Measurements from ENCODE around the gene KLRD1. TPM values are rescaled to one million over a fixed set of nuclear protein-coding genes. Genes with fewer than 3 reads are reported as not detected.

Gene KLRD1
- total and polyA plus RNA-seq, 9 donors, result 0.12 to 3.8 (median 1.2) TPM

- H3K27ac ChIP-seq, result no peak overlapping the region
- H3K4me1 ChIP-seq (ENCODE audit: insufficient read depth), result no peaks in the 10 kb centered on the region
- 62 to 78% (median 72%) methylated on average over 1 of the region's 1 CpG for WGBS, 3 donors
- no peaks in the 10 kb centered on the region for H3K27me3 ChIP-seq
- no peak overlapping the region for H3K4me3 ChIP-seq
- no peaks in the 10 kb centered on the region for H3K9me3 ChIP-seq
- DNase-seq, result no peak
- intact Hi-C loops (cut with DNase I), result no loop called here
- H3K36me3 ChIP-seq, result no peaks in the 10 kb centered on the region
- TF ChIP-seq POLR2A (IDR thresholded peaks at IDR 0.05) (no peak), EP300 (IDR thresholded peaks at IDR 0.05) (no peak), CTCF (IDR thresholded peaks at IDR 0.05) (no peak)
Measured at GRCh38 chr12:10301103-10301502, 6.6 kb upstream of the KLRD1 start.

GRCh38 chr12:10304161-10304574 lies 3.5 kb upstream of the KLRD1 start:
- H3K27me3 ChIP-seq, result no peaks in the 10 kb centered on the region
- H3K36me3 ChIP-seq, result no peaks in the 10 kb centered on the region
- H3K4me3 ChIP-seq, result no peak overlapping the region
- DNase-seq, result no peak
- H3K27ac ChIP-seq, result no peak overlapping the region
- H3K9me3 ChIP-seq, result no peaks in the 10 kb centered on the region
- intact Hi-C loops (cut with DNase I), result no loop called here
- H3K4me1 ChIP-seq (ENCODE audit: insufficient read depth), result no peaks in the 10 kb centered on the region
- 66 to 79% (median 71%) methylated on average over 3 of the region's 3 CpGs for WGBS, 3 donors
- no peak for TF ChIP-seq CTCF (IDR thresholded peaks at IDR 0.05)
- TF ChIP-seq EP300 (IDR thresholded peaks at IDR 0.05), result no peak
- no peak for TF ChIP-seq POLR2A (IDR thresholded peaks at IDR 0.05)

GRCh38 chr12:10305411-10305810 lies 2.3 kb upstream of the KLRD1 start:
- intact Hi-C loops (cut with DNase I), result no loop called here
- H3K4me1 ChIP-seq (ENCODE audit: insufficient read depth), result no peaks in the 10 kb centered on the region
- H3K27me3 ChIP-seq, result no peaks in the 10 kb centered on the region
- H3K4me3 ChIP-seq, result no peak overlapping the region
- TF ChIP-seq CTCF (IDR thresholded peaks at IDR 0.05), result no peak
- TF ChIP-seq POLR2A (IDR thresholded peaks at IDR 0.05), result no peak
- no peak for TF ChIP-seq EP300 (IDR thresholded peaks at IDR 0.05)
- H3K9me3 ChIP-seq, result no peaks in the 10 kb centered on the region
- H3K27ac ChIP-seq, result no peak overlapping the region
- no peak for DNase-seq
- 90 to 92% (median 91%) methylated on average over 5 of the region's 5 CpGs for WGBS, 3 donors
- H3K36me3 ChIP-seq, result no peaks in the 10 kb centered on the region

- WGBS, 3 donors, result 58 to 65% (median 62%) methylated on average over 4 of the region's 4 CpGs
- intact Hi-C loops (cut with DNase I), result no loop called here
- no peaks in the 10 kb centered on the region for H3K9me3 ChIP-seq
- no peaks in the 10 kb centered on the region for H3K4me1 ChIP-seq (ENCODE audit: insufficient read depth)
- TF ChIP-seq CTCF (IDR thresholded peaks at IDR 0.05) (no peak), POLR2A (IDR thresholded peaks at IDR 0.05) (no peak), EP300 (IDR thresholded peaks at IDR 0.05) (no peak)
- no peak overlapping the region for H3K27ac ChIP-seq
- H3K4me3 ChIP-seq, result no peak overlapping the region
- no peak for DNase-seq
- no peaks in the 10 kb centered on the region for H3K27me3 ChIP-seq
- H3K36me3 ChIP-seq, result no peaks in the 10 kb centered on the region
Measured at GRCh38 chr12:10310926-10311720, 3.5 kb downstream of the KLRD1 start.
